ENCODE results near the gene CAND2.

Gene CAND2

DNA sequence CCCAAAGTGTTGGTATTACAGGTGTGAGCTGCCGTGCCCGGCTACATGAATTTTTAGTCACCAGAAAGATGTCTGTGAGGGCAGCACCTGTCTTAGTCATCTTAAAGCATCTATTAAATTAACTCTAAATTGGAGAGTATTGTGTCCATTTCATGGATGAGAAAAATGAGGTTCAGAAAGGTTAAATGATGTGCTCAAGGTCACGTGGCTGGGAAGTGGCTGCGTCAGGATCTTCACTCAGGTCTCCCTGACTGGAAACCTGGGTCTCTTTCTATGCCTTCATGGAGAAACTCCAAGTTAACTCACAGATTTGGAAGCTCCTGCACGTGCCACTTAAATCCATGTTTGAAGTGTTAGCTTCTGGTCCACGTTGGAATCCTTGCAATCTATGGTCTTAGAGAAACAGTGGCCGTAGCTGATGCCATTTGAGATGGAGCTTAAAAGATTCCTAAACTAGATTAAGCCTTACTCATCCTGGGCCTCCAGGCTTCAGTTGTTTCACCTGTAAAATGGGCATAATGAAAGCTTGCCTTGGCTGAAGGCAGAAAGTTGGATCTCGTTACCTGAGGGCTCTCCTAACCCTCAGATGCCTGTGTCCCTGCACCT, 32.2 kb upstream of the CAND2 start:
- Histone ChIP-seq H3K9me2 (replicated peaks; ENCODE audit: insufficient read depth, low read length) (no peaks in the 10 kb centered on the region), H3F3A (ENCODE audit: insufficient read depth) (no peaks in the 10 kb centered on the region), H3K4me2 (ENCODE audit: low read depth, low read length, poor library complexity, severe bottlenecking) (no peak overlapping the region), H4K20me1 (ENCODE audit: low read depth, low read length) (no peaks in the 10 kb centered on the region), H2AFZ (ENCODE audit: low read depth, low read length, severe bottlenecking) (no peak overlapping the region), H3K27me3 (ENCODE audit: low read length) (no peaks in the 10 kb centered on the region), H3K9ac (ENCODE audit: low read length) (no peak overlapping the region), H3K9me3 (ENCODE audit: insufficient read depth, low read length) (no peaks in the 10 kb centered on the region), H3K4me3 (ENCODE audit: insufficient read depth, low read length, poor library complexity, severe bottlenecking) (no peak overlapping the region), H3K36me3 (ENCODE audit: low read length) (no peaks in the 10 kb centered on the region), H3K27ac (ENCODE audit: low read depth, low read length) (no peak overlapping the region), H3K79me2 (ENCODE audit: insufficient read depth, low read length) (no peaks in the 10 kb centered on the region)
- no peak for TF ChIP-seq EZH2phosphoT487 (conservative IDR thresholded peaks at IDR 0.05; ENCODE audit: low read length)
- TF ChIP-seq, protein P1, sequence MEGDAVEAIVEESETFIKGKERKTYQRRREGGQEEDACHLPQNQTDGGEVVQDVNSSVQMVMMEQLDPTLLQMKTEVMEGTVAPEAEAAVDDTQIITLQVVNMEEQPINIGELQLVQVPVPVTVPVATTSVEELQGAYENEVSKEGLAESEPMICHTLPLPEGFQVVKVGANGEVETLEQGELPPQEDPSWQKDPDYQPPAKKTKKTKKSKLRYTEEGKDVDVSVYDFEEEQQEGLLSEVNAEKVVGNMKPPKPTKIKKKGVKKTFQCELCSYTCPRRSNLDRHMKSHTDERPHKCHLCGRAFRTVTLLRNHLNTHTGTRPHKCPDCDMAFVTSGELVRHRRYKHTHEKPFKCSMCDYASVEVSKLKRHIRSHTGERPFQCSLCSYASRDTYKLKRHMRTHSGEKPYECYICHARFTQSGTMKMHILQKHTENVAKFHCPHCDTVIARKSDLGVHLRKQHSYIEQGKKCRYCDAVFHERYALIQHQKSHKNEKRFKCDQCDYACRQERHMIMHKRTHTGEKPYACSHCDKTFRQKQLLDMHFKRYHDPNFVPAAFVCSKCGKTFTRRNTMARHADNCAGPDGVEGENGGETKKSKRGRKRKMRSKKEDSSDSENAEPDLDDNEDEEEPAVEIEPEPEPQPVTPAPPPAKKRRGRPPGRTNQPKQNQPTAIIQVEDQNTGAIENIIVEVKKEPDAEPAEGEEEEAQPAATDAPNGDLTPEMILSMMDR (IDR thresholded peaks at IDR 0.05; ENCODE audit: insufficient read depth, low read length, poor library complexity, severe bottlenecking) = no peak

DNA sequence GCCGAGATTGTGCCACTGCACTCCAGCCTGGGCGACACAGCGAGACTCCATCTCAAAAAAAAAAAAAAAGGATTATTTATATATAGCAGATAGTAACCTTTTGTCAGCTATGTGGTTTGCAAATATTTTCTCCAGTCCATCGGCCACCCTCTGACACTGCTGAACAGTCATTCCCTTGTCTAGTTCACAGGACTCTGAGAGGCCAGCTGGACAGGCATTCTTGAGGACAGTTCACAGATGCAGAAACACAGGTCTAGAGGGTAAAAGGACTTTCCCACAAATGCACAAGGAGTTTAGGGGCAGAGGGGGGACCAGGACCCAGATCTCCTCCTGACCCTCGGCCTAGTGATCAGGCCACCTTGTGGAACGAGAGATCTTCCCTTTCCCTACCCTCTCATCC, 29.9 kb upstream of the CAND2 start:
- Histone ChIP-seq H3K36me3 (ENCODE audit: low read length) (no peaks in the 10 kb centered on the region), H3K27ac (ENCODE audit: low read depth, low read length) (no peak overlapping the region), H3K9ac (ENCODE audit: low read length) (no peak overlapping the region), H3K4me2 (ENCODE audit: low read depth, low read length, poor library complexity, severe bottlenecking) (no peak overlapping the region), H2AFZ (ENCODE audit: low read depth, low read length, severe bottlenecking) (no peak overlapping the region), H3K4me3 (ENCODE audit: insufficient read depth, low read length, poor library complexity, severe bottlenecking) (no peak overlapping the region), H3K9me2 (replicated peaks; ENCODE audit: insufficient read depth, low read length) (no peaks in the 10 kb centered on the region), H3K79me2 (ENCODE audit: insufficient read depth, low read length) (no peaks in the 10 kb centered on the region), H3F3A (ENCODE audit: insufficient read depth) (no peaks in the 10 kb centered on the region), H3K9me3 (ENCODE audit: insufficient read depth, low read length) (no peaks in the 10 kb centered on the region), H4K20me1 (ENCODE audit: low read depth, low read length) (no peaks in the 10 kb centered on the region), H3K27me3 (ENCODE audit: low read length) (no peaks in the 10 kb centered on the region)
- no peak for TF ChIP-seq EZH2phosphoT487 (conservative IDR thresholded peaks at IDR 0.05; ENCODE audit: low read length)
- TF ChIP-seq, protein P1 (IDR thresholded peaks at IDR 0.05; ENCODE audit: insufficient read depth, low read length, poor library complexity, severe bottlenecking) = no peak

DNA sequence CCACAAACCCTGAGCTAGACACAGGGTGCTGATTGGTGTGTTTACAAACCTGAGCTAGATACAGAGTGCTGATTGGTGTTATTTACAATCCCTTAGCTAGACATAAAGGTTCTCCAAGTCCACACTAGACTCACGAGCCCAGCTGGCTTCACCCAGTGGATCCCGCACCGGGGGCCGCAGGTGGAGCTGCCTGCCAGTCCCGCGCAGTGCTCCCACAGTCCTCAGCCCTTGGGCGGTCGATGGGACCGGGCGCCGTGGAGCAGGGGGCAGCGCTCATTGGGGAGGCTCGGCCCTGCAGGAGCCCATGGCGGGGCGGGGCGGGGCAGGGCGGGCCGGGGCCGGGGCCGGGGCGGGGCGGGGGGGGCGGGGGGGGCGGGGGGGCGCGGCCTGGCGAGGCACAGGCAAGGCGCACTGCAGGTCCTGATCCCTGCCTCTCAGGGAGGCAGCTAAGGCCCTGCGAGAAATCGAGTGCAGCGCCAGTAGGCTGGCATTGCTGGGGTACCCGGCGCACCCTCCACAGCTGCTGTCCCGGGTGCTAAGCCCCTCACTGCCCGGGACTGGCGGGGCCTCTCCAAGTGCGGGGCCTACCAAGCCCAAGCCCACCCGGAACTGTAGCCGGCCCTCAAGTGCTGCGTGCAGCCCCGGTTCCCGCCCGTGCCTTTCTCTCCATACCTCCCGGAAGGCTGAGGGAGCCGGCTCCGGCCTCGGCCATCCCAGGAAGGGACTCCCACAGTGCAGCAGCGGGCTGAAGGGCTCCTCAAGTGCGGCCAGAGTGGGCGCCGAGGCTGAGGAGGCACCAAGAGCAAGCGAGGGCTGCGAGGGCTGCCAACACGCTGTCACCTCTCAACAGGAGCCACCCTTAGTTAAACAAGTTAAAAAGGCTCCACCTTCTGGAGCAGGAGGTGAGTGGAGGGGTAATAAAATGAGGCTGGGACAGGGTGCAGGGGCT, 27.6 kb upstream of the CAND2 start:
- Histone ChIP-seq H3F3A (ENCODE audit: insufficient read depth) (no peaks in the 10 kb centered on the region), H3K9me2 (replicated peaks; ENCODE audit: insufficient read depth, low read length) (no peaks in the 10 kb centered on the region), H3K9me3 (ENCODE audit: insufficient read depth, low read length) (no peaks in the 10 kb centered on the region), H3K36me3 (ENCODE audit: low read length) (no peaks in the 10 kb centered on the region), H3K79me2 (ENCODE audit: insufficient read depth, low read length) (no peaks in the 10 kb centered on the region), H4K20me1 (ENCODE audit: low read depth, low read length) (no peaks in the 10 kb centered on the region), H2AFZ (ENCODE audit: low read depth, low read length, severe bottlenecking) (no peak overlapping the region), H3K4me3 (ENCODE audit: insufficient read depth, low read length, poor library complexity, severe bottlenecking) (no peak overlapping the region), H3K27ac (ENCODE audit: low read depth, low read length) (no peak overlapping the region), H3K27me3 (ENCODE audit: low read length) (no peaks in the 10 kb centered on the region), H3K4me2 (ENCODE audit: low read depth, low read length, poor library complexity, severe bottlenecking) (no peak overlapping the region), H3K9ac (ENCODE audit: low read length) (no peak overlapping the region)
- TF ChIP-seq, protein P1 (IDR thresholded peaks at IDR 0.05; ENCODE audit: insufficient read depth, low read length, poor library complexity, severe bottlenecking) = no peak
- no peak for TF ChIP-seq EZH2phosphoT487 (conservative IDR thresholded peaks at IDR 0.05; ENCODE audit: low read length)

Data from SU-DHL-6 (cell line).